ENCODE measurements around the gene SLCO4A1. TPM values are rescaled to one million over a fixed set of nuclear protein-coding genes. Genes with fewer than 3 reads are reported as not detected.
"Not testable (repeated sequence)": the region's sequence is repeated elsewhere in the genome, so short reads cannot be mapped to it uniquely, and the experiment has no call there.

SLCO4A1 gene
- total RNA-seq, 2 experiments from 2014 or later, result 55.0 to 56.9 TPM

DNA sequence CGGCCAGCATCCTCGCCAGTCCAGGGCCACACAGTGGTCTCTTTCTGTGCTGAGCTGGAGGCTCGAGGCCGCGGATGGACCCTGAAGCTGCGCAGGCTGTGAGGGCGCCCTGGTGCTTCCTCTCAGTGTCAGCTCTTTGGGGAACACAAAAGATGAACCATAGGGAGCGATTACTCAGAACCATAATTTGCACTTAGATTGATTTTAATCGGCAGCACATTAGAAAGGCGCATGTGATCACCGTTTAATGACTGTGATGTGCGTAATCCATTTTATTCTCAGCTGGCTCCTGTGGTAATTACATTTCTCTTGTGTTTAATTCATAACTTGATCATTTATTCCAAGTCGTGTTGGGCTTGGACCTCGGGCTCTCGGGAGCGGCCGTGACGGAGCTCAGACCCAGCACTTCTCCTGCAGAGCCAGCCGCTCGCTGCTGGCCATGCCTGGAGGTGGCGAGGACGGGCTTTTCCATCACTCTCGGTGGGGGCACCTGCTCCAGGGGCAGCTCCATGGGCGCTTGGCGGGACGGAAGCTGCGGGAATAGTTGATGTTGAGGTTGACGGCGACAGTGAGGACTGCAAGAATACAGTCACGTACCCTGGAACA, 40.7 kb downstream of the SLCO4A1 start:
- Mint-ChIP-seq H3K27me3 (peaks cover 6% of the 10 kb centered on the region), H3K27ac (no peak overlapping the region), H3K4me1 (peaks cover 10% of the 10 kb centered on the region), H3K9me3 (peaks cover 1% of the 10 kb centered on the region), H3K36me3 (no peaks in the 10 kb centered on the region), H3K4me3 (no peak overlapping the region)
- DNase-seq, result no peak

DNA sequence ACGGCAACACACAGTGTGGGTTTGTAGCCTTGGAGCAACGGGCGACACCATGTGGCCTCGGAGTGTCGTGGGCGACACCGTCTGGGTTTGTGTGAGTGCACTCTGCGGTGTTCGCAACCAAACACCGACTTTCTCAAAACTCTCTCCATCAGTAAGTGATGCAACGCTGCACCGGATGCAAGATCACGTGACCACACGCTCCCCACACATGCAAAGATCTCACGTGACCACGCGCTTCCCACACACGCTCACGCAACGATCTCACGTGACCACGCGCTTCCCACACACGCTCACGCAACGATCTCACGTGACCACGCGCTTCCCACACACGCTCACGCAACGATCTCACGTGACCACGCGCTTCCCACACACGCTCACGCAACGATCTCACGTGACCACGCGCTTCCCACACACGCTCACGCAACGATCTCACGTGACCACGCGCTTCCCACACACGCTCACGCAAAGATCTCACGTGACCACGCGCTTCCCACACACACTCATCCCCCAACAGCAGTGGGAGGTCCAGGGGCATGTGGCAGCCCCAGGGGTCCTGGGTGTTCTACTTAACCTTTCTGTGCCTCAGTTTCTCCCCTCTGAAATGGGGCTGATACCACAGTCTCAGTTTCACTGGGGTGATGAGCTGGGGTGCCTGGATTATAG, 41.5 kb downstream of the SLCO4A1 start:
- H3K4me3 Mint-ChIP-seq, H3K27me3 Mint-ChIP-seq, H3K36me3 Mint-ChIP-seq, H3K27ac Mint-ChIP-seq, DNase-seq, H3K9me3 Mint-ChIP-seq, H3K4me1 Mint-ChIP-seq: not testable (repeated sequence)

DNA sequence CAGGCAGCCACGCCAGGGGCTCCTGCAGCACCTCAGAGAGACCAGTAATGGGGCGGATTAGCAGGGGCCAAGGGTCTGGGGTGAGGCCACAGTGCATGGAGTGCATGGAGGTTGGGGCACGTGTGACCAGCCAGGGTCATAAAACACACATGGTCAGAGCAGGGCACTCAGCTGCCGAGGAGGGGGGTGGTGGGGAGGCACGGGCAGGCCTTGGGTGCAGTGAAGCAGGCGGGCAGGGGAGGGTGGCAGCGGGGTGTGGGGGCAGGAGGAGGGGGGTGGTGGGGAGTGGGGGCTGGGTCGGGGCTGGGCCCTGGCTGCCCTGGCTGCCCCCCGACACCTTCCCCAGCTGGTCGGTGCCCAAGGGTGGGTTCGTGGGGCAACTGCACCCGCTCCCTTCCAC, 42.7 kb downstream of the SLCO4A1 start:
- no peak overlapping the region for H3K27ac Mint-ChIP-seq
- no peaks in the 10 kb centered on the region for H3K27me3 Mint-ChIP-seq
- H3K4me1 Mint-ChIP-seq, result peaks cover 7% of the 10 kb centered on the region
- no peaks in the 10 kb centered on the region for H3K36me3 Mint-ChIP-seq
- no peak overlapping the region for H3K4me3 Mint-ChIP-seq
- no peak for DNase-seq
- H3K9me3 Mint-ChIP-seq, result no peaks in the 10 kb centered on the region

DNA sequence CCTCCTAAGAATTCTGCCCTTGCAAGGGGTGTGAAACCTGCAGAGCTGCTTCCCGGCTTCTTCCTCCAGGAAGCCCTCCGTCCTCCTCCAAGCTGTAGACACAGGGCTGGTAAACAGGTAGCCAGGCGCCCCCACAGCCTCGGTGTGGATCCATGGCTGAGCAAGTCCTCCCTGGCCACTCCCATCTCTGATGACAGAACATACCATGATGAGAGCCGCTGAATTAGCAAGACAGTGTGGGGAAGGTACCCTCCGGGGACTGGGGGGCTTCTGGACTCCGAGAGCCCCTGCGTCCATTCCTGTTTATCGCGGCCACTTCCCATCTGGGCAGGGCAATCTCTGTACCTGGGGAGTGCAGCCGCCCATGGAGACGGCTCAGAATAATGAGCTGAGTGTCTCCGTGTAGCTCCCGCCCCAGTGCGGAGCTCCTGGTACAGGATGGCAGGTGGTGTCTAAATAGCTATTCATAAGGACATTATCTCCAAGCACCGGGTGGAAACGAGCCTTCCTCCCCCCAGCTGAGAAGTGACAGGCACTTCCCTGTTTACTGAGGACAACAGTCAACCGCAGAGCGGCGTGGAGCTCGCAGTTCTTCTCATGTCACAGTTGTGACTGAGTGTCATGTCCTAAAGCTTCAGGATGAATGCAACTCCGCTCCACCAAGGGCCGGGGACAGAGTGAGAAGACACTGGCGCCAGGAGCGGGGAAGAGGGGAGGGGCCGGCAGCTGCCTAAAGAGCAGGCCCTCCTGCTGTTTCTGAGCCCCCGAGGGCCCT, 43.7 kb downstream of the SLCO4A1 start:
- H3K27ac Mint-ChIP-seq, result no peak overlapping the region
- peaks cover 7% of the 10 kb centered on the region for H3K4me1 Mint-ChIP-seq
- H3K4me3 Mint-ChIP-seq, result no peak overlapping the region
- DNase-seq, result no peak
- H3K9me3 Mint-ChIP-seq, result no peaks in the 10 kb centered on the region
- no peaks in the 10 kb centered on the region for H3K27me3 Mint-ChIP-seq
- H3K36me3 Mint-ChIP-seq, result no peaks in the 10 kb centered on the region

DNA sequence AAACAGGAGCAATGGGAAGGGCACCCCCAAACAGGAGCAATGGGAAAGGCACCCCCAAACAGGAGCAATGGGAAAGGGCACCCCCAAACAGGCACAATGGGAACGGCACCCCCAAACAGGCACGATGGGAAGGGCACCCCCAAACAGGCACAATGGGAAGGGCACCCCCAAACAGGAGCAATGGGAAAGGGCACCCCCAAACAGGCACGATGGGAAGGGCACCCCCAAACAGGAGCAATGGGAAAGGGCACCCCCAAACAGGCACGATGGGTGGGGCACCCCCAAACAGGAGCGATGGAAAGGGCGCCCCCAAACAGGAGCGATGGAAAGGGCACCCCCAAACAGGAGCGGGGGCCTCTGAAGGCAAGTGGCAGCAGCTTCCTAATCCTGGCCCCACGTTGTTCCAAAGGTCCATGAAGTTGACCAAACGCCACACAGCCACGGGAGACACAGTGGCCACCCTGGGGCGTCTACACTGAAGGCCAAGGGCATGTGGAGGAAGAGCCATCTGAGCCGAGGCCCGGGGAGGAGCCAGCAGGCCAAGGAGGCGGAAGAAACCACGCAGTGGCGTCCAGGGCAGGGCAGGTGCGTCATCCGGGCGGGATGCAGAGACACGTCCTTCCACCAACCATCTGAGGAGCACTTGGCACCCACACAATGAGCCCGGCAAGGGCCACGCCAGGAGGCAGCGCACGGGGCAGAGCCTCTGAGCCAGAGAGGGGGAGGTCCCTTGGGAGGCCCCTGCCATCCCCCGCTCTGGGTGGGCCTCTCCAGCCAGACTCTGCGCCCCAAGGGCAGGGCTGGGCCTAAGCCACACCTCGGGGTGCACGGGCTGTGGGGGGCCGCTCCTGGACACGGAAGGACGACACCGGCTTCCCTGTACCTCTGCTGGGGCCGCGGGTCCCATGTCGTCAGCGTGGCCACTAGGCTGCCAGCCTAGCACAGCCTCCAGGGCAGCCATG, 44.8 kb downstream of the SLCO4A1 start:
- H3K36me3 Mint-ChIP-seq, result no peaks in the 10 kb centered on the region
- no peak for DNase-seq
- peaks cover 9% of the 10 kb centered on the region for H3K4me1 Mint-ChIP-seq
- no peaks in the 10 kb centered on the region for H3K9me3 Mint-ChIP-seq
- no peak overlapping the region for H3K27ac Mint-ChIP-seq
- no peaks in the 10 kb centered on the region for H3K27me3 Mint-ChIP-seq
- H3K4me3 Mint-ChIP-seq, result no peak overlapping the region

DNA sequence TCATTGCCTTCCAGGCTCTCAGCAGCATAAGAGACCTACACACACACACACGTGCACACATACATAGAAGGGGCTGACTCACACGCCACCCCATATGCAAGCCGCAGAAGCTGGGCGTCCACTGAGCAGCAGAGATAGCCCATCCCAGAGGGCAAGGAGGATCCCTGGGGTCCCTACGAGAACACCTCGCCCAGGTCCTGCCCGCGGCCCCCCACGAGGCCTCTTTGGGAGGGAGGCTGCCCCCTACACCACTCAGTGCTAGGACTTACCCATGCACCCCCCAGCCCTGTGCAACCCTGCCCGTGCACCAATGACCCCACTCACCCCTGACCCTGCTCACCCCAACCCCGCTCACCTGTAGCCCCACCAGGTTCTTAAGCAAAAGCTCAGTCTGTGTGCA, 45.8 kb downstream of the SLCO4A1 start:
- Mint-ChIP-seq H3K4me3 (no peak overlapping the region), H3K36me3 (no peaks in the 10 kb centered on the region), H3K27ac (no peak overlapping the region), H3K9me3 (no peaks in the 10 kb centered on the region), H3K4me1 (peaks cover 9% of the 10 kb centered on the region), H3K27me3 (no peaks in the 10 kb centered on the region)
- DNase-seq, result no peak

DNA sequence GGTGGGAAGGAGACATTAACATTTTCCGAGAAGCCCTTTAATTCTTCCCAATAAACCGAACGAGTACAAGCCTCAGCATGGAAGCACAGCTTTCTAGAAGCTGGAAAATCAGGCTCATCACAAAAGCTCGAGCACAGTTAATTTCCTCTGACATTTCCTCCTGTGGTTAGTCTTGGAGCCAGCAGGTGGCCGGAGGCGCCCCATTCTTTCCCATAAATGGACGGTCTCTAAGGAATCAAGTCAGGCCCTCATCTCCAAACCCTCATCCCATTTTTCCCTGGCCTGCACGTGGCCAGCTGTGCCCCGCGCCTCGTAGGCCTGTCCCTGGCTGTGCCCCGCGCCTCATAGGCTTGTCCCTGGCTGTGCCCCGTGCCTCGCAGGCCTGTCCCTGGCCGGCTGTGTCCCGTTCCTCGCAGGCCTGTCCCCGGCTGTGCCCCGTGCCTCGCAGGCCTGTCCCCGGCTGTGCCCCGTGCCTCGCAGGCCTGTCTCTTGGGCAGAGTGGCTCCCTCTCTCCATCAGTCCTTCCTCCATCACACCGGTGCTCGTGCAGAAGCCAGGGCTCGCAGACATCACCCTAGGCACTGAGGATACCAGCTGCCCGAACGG, 46.7 kb downstream of the SLCO4A1 start:
- H3K4me3 Mint-ChIP-seq, result no peak overlapping the region
- peaks cover 9% of the 10 kb centered on the region for H3K4me1 Mint-ChIP-seq
- H3K9me3 Mint-ChIP-seq, result no peaks in the 10 kb centered on the region
- H3K36me3 Mint-ChIP-seq, result no peaks in the 10 kb centered on the region
- H3K27me3 Mint-ChIP-seq, result no peaks in the 10 kb centered on the region
- no peak for DNase-seq
- H3K27ac Mint-ChIP-seq, result no peak overlapping the region

DNA sequence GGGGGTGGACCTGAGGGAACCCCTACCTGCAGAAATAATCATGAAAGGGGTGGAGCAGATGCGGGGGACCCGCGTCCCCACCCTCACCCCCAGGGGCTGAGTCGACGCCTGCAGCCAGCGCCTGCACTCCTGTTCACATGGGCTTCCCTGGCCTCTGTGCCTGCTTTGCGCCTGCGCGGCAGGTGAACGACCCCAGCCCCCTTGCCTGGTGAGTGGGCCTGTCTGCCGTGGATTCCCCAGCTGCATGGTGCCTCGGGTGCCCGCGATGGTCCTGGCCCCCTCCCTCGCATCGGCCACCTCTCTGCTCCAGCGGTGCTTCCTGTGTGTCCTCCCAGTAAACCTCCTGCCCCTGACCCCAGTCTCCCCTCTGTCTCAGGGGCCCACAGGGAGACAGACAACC, 47.6 kb downstream of the SLCO4A1 start:
- no peak for DNase-seq
- Mint-ChIP-seq H3K9me3 (no peaks in the 10 kb centered on the region), H3K4me1 (peaks cover 9% of the 10 kb centered on the region), H3K27ac (no peak overlapping the region), H3K27me3 (no peaks in the 10 kb centered on the region), H3K36me3 (no peaks in the 10 kb centered on the region), H3K4me3 (no peak overlapping the region)

DNA sequence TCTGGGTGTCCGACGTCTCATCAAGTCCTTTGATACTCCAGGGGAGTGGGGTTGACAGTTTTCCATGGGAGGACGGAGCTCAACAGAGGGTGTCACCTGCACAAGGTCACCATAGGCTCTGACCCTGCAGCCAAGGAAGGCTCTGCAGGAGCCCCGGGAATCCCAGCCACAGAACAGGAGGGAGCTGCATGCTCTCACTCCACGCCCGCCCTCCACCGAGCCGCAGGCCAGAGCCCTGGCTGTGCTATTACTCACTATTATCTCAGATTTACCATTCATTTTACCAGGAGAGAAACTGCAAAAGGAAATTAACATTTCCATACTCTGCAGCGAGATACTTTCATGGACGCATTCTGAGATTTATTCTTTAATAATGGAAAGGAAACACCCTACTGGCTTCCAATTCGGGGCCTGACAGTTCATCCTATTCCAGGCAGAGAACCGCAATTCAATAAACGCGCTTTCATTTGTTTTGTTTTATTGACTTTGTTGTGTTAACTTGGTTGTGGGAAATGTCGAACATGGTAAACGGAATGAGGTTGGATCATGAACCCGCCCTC, 48.0 kb downstream of the SLCO4A1 start:
- no peaks in the 10 kb centered on the region for H3K9me3 Mint-ChIP-seq
- no peaks in the 10 kb centered on the region for H3K36me3 Mint-ChIP-seq
- H3K4me1 Mint-ChIP-seq, result peaks cover 9% of the 10 kb centered on the region
- DNase-seq, result no peak
- H3K27me3 Mint-ChIP-seq, result no peaks in the 10 kb centered on the region
- H3K27ac Mint-ChIP-seq, result no peak overlapping the region
- no peak overlapping the region for H3K4me3 Mint-ChIP-seq

DNA sequence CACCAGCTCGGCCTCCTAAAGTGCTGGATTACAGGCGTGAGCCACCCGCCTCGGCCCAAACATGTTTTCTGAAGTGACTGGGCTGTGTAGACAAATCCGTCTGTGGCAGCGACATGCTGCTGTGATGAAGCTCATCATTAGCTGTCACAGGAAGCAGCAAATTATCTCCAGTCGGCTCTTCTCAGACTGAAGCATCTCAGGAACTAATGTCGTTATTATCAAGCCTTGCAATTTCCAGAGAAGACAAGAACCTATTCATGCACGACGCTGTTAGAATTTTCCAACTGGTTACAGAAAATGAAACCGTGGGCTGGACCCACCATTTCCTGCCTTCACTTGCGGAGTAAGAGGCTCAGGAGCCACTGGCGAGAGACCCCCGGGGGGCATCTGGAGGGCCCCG, 49.2 kb downstream of the SLCO4A1 start:
- no peak overlapping the region for H3K27ac Mint-ChIP-seq
- H3K4me3 Mint-ChIP-seq, result no peak overlapping the region
- no peaks in the 10 kb centered on the region for H3K9me3 Mint-ChIP-seq
- DNase-seq, result no peak
- no peaks in the 10 kb centered on the region for H3K27me3 Mint-ChIP-seq
- no peaks in the 10 kb centered on the region for H3K36me3 Mint-ChIP-seq
- H3K4me1 Mint-ChIP-seq, result peaks cover 2% of the 10 kb centered on the region

DNA sequence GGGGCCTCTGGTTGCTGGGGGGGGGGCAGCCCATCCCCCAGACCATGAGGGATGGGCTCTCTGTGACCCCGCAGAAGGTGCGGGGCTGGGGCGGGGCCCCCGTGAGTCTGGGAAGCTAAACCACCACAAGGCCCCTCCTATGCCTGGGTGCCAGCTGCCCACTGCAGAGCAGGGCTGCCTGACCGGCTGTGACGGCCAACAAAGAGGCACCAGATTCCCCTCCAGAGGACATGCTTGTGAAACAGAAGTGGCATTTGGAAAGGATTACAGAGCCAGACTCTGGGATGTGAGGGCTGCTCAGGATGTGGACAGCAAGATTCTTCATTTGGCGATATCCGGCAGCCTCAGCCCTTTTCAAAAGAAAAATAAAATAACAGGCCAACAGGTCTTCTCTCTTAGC, 49.9 kb downstream of the SLCO4A1 start:
- H3K9me3 Mint-ChIP-seq, result no peaks in the 10 kb centered on the region
- H3K27ac Mint-ChIP-seq, result no peak overlapping the region
- no peak for DNase-seq
- no peaks in the 10 kb centered on the region for H3K27me3 Mint-ChIP-seq
- no peaks in the 10 kb centered on the region for H3K36me3 Mint-ChIP-seq
- H3K4me1 Mint-ChIP-seq, result peaks cover 2% of the 10 kb centered on the region
- H3K4me3 Mint-ChIP-seq, result no peak overlapping the region

DNA sequence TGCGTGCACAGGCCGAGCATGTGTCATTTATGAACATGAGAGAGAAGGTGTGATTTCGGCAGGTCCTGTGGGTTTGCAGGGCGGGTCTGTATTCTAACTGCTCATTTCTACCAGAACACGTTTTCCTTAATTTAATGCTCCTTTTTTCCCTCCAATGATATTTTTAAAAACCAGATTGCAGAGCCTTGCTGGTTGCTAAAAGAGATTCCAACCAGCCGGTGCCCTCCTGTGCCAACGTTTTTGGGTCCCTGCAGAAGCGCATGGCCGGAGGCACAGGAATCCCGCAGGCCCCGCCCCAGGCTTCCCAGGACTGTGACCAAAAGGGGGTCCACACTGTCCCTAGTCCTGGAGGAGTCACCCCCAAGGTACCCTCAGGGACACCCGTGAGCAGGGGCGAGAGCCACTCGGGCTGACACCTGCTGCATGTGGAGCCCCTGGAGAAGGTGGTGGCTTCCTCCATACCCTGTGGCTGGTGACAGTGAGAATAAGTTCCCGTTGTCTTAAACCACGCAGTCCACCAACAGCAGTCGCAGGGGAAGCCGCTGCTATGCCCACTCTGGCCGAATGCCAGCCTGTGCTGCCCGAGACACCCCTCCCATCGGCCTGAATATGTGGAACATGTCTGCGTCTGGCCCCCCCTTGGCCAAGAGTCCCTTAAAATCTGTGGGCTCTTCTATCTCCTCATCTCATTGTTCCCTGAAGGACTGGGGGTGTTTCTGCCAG, 50.7 kb downstream of the SLCO4A1 start:
- Mint-ChIP-seq H3K27ac (no peak overlapping the region), H3K9me3 (no peaks in the 10 kb centered on the region), H3K4me1 (peaks cover 2% of the 10 kb centered on the region), H3K27me3 (no peaks in the 10 kb centered on the region), H3K4me3 (no peak overlapping the region), H3K36me3 (no peaks in the 10 kb centered on the region)
- DNase-seq, result no peak

DNA sequence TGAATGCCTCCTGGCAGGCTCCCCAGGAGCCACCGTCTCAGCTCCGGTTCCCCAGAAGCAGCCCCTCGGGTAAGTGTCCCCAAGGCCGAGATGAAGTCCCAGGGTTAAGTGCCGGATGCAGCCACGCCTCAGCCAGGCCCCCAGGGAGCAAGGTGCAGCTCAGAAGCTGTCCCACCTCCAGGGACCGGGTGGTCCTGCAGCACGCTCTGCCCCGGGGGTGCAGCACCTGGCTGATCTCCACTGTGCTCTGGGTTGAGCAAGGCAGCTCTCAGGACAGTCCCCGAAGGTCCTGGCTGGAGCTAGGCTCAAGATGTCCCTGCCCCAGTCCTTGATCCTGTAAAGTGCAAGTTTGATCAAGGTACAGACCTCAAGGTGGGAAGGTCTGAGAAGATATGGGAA, 51.2 kb downstream of the SLCO4A1 start:
- Mint-ChIP-seq H3K36me3 (no peaks in the 10 kb centered on the region), H3K27ac (no peak overlapping the region), H3K27me3 (no peaks in the 10 kb centered on the region), H3K4me3 (no peak overlapping the region), H3K9me3 (no peaks in the 10 kb centered on the region), H3K4me1 (peaks cover 2% of the 10 kb centered on the region)
- no peak for DNase-seq

DNA sequence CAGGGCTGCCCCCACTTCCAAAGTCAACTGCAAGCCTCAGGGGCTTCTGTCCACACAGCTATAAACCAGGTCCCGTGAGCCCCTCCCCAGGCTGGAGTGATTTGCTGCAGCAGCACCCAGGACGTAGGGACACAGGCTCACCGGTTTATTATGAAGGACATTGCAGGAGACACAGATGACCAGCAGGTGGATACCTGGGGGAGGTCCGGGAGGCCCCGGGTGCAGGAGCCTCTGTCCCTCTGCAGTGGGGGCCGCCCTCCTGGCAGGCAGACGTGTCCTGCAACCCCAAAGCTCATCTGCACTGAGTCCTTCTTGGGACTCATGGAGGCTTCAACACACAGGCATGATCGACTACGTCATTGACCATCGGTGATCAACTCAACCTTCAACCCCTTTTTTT, 51.8 kb downstream of the SLCO4A1 start:
- Mint-ChIP-seq H3K4me3 (no peak overlapping the region), H3K27ac (no peak overlapping the region), H3K27me3 (no peaks in the 10 kb centered on the region)

More for the DNA sequence above, 51.8 kb downstream of the SLCO4A1 start:
- H3K9me3 Mint-ChIP-seq, result no peaks in the 10 kb centered on the region
- peaks cover 2% of the 10 kb centered on the region for H3K4me1 Mint-ChIP-seq
- no peak for DNase-seq
- no peaks in the 10 kb centered on the region for H3K36me3 Mint-ChIP-seq

All from activated naive CD8-positive, alpha-beta T cell treated with anti-CD3 and anti-CD28 coated beads for 36 hours (primary cell).